ENCODE data around the gene NR2F1.

The NR2F1 gene

GRCh38 chr5:93584596-93585040 lies 1.6 kb downstream of the NR2F1 start:
- no peak for DNase-seq (ENCODE audit: low read depth)
- no peak for TF ChIP-seq CTCF (IDR thresholded peaks at IDR 0.05; ENCODE audit: insufficient read depth, low read depth, low read length, missing control alignments)
- peak overlapping the region; percentile 46 for H3K4me3 ChIP-seq (ENCODE audit: low read depth, low read length)

GRCh38 chr5:93585041-93585766 lies 2.2 kb downstream of the NR2F1 start:
- no peak overlapping the region; the same call in 1 of the 2 replicates for H3K4me3 ChIP-seq (ENCODE audit: low read depth, low read length)
- no peak for TF ChIP-seq CTCF (IDR thresholded peaks at IDR 0.05; ENCODE audit: insufficient read depth, low read depth, low read length, missing control alignments)

GRCh38 chr5:93585767-93586385 lies 2.9 kb downstream of the NR2F1 start:
- H3K4me3 ChIP-seq (ENCODE audit: low read depth, low read length), result no peak overlapping the region
- no peak for TF ChIP-seq CTCF (IDR thresholded peaks at IDR 0.05; ENCODE audit: insufficient read depth, low read depth, low read length, missing control alignments)
- DNase-seq (ENCODE audit: low read depth), result no peak

More at GRCh38 chr5:93585041-93585766, 2.2 kb downstream of the NR2F1 start:
- no peak for DNase-seq (ENCODE audit: low read depth)

- DNase-seq (ENCODE audit: low read depth), result no peak
- no peak for TF ChIP-seq CTCF (IDR thresholded peaks at IDR 0.05; ENCODE audit: insufficient read depth, low read depth, low read length, missing control alignments)
- H3K4me3 ChIP-seq (ENCODE audit: low read depth, low read length), result no peak overlapping the region
Observed at GRCh38 chr5:93586736-93587596, 3.9 kb downstream of the NR2F1 start.

GRCh38 chr5:93587597-93588351 lies 4.8 kb downstream of the NR2F1 start:
- no peak for DNase-seq (ENCODE audit: low read depth)

More at GRCh38 chr5:93587597-93588351, 4.8 kb downstream of the NR2F1 start:
- no peak overlapping the region for H3K4me3 ChIP-seq (ENCODE audit: low read depth, low read length)
- no peak for TF ChIP-seq CTCF (IDR thresholded peaks at IDR 0.05; ENCODE audit: insufficient read depth, low read depth, low read length, missing control alignments)
